Raji (cell line): ENCODE data around the gene HNF4A.

Experiments
- POLR2A ChIP-seq: IDR thresholded peaks from 2 replicates; pipeline ENCODE4 v1.6.1; 2011; ENCODE audit warnings: low read depth, low read length, control low read depth; ENCODE audit not compliant: insufficient read depth

Gene HNF4A

GRCh38 chr20:44355498-44356352, at the start of gene HNF4A:
Gene HNF4A (plus strand): TSS chr20:44355699. CDS start chr20:44355805, 106 bp downstream.
- TF ChIP-seq POLR2A: no peak

- TF ChIP-seq POLR2A: no peak
Measured at GRCh38 chr20:44306927-44307326, 48.6 kb upstream of the HNF4A start.

- no peak for TF ChIP-seq POLR2A
Measured at GRCh38 chr20:44309763-44310663, 45.5 kb upstream of the HNF4A start.

- peak; percentile 92 for TF ChIP-seq POLR2A
Measured at GRCh38 chr20:44310664-44311639, 44.5 kb upstream of the HNF4A start, which contains the start of gene FITM2. Gene FITM2 (minus strand): TSS chr20:44311202. CDS start chr20:44311148, 54 bp downstream.

- TF ChIP-seq POLR2A: no peak
Measured at GRCh38 chr20:44314870-44315269, 40.6 kb upstream of the HNF4A start.

GRCh38 chr20:44319839-44320422, 35.6 kb upstream of the HNF4A start:
- TF ChIP-seq POLR2A: peak; percentile 79

- no peak for TF ChIP-seq POLR2A
Measured at GRCh38 chr20:44324343-44324742, 31.2 kb upstream of the HNF4A start.

GRCh38 chr20:44326391-44327159, 28.9 kb upstream of the HNF4A start:
- TF ChIP-seq POLR2A: no peak

GRCh38 chr20:44328428-44328827, 27.1 kb upstream of the HNF4A start:
- no peak for TF ChIP-seq POLR2A

- TF ChIP-seq POLR2A: no peak
Measured at GRCh38 chr20:44331201-44331600, 24.3 kb upstream of the HNF4A start.

- TF ChIP-seq POLR2A: no peak
Measured at GRCh38 chr20:44334306-44334705, 21.2 kb upstream of the HNF4A start.

GRCh38 chr20:44334709-44335108, 20.8 kb upstream of the HNF4A start:
- TF ChIP-seq POLR2A: no peak

GRCh38 chr20:44335675-44336074, 19.8 kb upstream of the HNF4A start:
- TF ChIP-seq POLR2A: no peak
